Activated CD8-positive, alpha-beta T cell treated with anti-CD3 and anti-CD28 coated beads for 36 hours (primary cell): Measurements from ENCODE around the gene CSAD. TPM values are rescaled to one million over a fixed set of nuclear protein-coding genes. Genes with fewer than 3 reads are reported as not detected.
"Not testable (repeated sequence)": the region's sequence is repeated elsewhere in the genome, so short reads cannot be mapped to it uniquely, and the experiment has no call there.

Experiments used
- ATAC-seq: fragments of 200-7000 bp; cut with Tn5 transposase; one replicate; pipeline ENCODE4 v1.10.0; 2021; ENCODE audit warnings: mild to moderate bottlenecking, moderate library complexity
- CTCF ChIA-PET: fragments of 350-600 bp; sonication (Branson Sonifier 250); formaldehyde crosslinking; loops from one replicate; lab custom pipeline; 2021; ENCODE audit warnings: antibody characterized with exemption; lab: Charles Lee
- POLR2A ChIA-PET: fragments of 350-600 bp; sonication (Branson Sonifier 250); formaldehyde crosslinking; loops from one replicate; lab custom pipeline; 2021; ENCODE audit warnings: antibody characterized with exemption; lab: Charles Lee
- DNase-seq: peaks from one replicate; pipeline ENCODE4 v3.0.0-alpha.2; 2020
- H3K27ac Mint-ChIP-seq: one replicate; pipeline ENCODE4 v1.8.0; 2021; ENCODE audit warnings: mild to moderate bottlenecking, mixed read lengths
- H3K27me3 Mint-ChIP-seq: one replicate; pipeline ENCODE4 v1.8.0; 2021; ENCODE audit warnings: mixed read lengths
- H3K36me3 Mint-ChIP-seq: one replicate; pipeline ENCODE4 v1.8.0; 2021; ENCODE audit warnings: low read depth, mixed read lengths
- H3K4me1 Mint-ChIP-seq: one replicate; pipeline ENCODE4 v1.8.0; 2021; ENCODE audit warnings: low read depth, mixed read lengths
- H3K4me3 Mint-ChIP-seq: one replicate; pipeline ENCODE4 v1.8.0; 2021; ENCODE audit warnings: mild to moderate bottlenecking, moderate library complexity, mixed read lengths
- H3K9me3 Mint-ChIP-seq: one replicate; pipeline ENCODE4 v1.8.0; 2021; ENCODE audit warnings: mixed read lengths
- intact Hi-C: fragments of 100-400 bp; cut with micrococcal nuclease; formaldehyde crosslinking; loops from one replicate; pipeline ENCODE4 v1.10.0; 2022
- total RNA-seq, 2 experiments: library from RNA; stranded (reverse); gene quantifications; one replicate each; pipeline ENCODE4 v1.2.3, GENCODE V29; 2021
- TF ChIP-seq, protein P1 (sequence below): fragments of 200-600 bp; IDR thresholded peaks from one replicate; pipeline ENCODE4 v1.8.0; 2022; ENCODE audit warnings: antibody characterized with exemption, mild to moderate bottlenecking

CSAD gene
- total RNA-seq, 2 experiments from 2014 or later, result 13.8 to 18.6 TPM

DNA sequence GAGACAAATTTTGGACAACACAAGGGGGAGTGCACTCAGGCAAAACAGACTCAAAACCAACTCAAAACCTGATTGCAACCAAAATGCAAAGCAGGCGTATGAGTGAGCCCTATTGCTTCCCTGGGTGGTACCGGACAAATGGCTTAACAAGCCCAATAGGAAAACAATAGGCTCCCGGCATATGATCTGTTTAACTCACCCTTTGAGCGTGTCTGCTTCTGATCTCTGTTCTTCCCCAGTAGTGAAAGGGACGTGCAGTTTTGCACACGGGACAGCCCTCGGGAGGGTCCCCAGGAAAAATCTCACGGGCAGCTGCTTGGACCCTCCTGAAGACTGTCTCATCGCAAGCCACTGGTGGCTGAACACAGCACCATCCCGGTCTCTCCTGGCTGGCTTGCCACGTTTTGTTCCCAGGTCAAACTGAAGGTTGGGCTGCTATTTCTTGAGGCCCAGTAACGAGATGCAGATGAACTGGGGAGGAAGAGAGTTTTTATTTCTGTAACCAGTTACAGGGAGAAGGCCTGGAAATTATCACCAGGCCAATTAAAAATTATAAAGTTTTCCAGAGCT lies 67.5 kb downstream of the CSAD start:
- TF ChIP-seq, protein P1, sequence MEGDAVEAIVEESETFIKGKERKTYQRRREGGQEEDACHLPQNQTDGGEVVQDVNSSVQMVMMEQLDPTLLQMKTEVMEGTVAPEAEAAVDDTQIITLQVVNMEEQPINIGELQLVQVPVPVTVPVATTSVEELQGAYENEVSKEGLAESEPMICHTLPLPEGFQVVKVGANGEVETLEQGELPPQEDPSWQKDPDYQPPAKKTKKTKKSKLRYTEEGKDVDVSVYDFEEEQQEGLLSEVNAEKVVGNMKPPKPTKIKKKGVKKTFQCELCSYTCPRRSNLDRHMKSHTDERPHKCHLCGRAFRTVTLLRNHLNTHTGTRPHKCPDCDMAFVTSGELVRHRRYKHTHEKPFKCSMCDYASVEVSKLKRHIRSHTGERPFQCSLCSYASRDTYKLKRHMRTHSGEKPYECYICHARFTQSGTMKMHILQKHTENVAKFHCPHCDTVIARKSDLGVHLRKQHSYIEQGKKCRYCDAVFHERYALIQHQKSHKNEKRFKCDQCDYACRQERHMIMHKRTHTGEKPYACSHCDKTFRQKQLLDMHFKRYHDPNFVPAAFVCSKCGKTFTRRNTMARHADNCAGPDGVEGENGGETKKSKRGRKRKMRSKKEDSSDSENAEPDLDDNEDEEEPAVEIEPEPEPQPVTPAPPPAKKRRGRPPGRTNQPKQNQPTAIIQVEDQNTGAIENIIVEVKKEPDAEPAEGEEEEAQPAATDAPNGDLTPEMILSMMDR, result no peak
- no peaks in the 10 kb centered on the region for H3K27me3 Mint-ChIP-seq
- no peaks in the 10 kb centered on the region for H3K36me3 Mint-ChIP-seq
- ChIA-PET POLR2A (no interaction called here), CTCF (interaction anchor here (1.1 kb wide), 1 partner anchor 47 kb away, joined by 4 read pairs; no protein-coding TSS in a partner anchor)
- DNase-seq (no peak), ATAC-seq (no peak)
- H3K4me1 Mint-ChIP-seq, result no peaks in the 10 kb centered on the region
- H3K4me3 Mint-ChIP-seq, result no peak overlapping the region
- no peak overlapping the region for H3K27ac Mint-ChIP-seq
- intact Hi-C loops, result no loop called here
- no peaks in the 10 kb centered on the region for H3K9me3 Mint-ChIP-seq

- H3K9me3 Mint-ChIP-seq, H3K36me3 Mint-ChIP-seq, H3K27me3 Mint-ChIP-seq, H3K4me3 Mint-ChIP-seq, H3K27ac Mint-ChIP-seq, DNase-seq, ATAC-seq, H3K4me1 Mint-ChIP-seq, intact Hi-C loops, CTCF ChIA-PET: not testable (repeated sequence)
- POLR2A ChIA-PET, result interaction anchor here (1.7 kb wide), 1 partner anchor 9 kb away, joined by 6 read pairs; the partner anchor contains the start of gene SOAT2
Measured at GRCh38 chr12:53112431-53112830, 68.3 kb downstream of the CSAD start.

Other genes starting within 250 kb of the CSAD start
- gene KRT18, start 231.8 kb downstream of the CSAD start, total RNA-seq, result 1 to 10 TPM; 3.4 to 4.9 TPM
- 100 to 1,000 TPM; 789 to 814 TPM for gene EIF4B, start 174.5 kb downstream of the CSAD start, total RNA-seq
- gene TNS2, start 130.9 kb downstream of the CSAD start, total RNA-seq, result 1 to 10 TPM; 1.1 to 1.6 TPM
- 10 to 100 TPM; 24.8 to 25.0 TPM for gene SPRYD3, start 101.5 kb downstream of the CSAD start, total RNA-seq
- 1 to 10 TPM; 2.0 to 2.3 TPM for gene IGFBP6, start 83.3 kb downstream of the CSAD start, total RNA-seq
- 1 to 10 TPM; 5.3 to 6.7 TPM for gene SOAT2, start 77.4 kb downstream of the CSAD start, total RNA-seq
- gene ZNF740, start 203 bp downstream of the CSAD start, total RNA-seq, result 10 to 100 TPM; 31.3 to 35.9 TPM
- gene ITGB7, start 26.3 kb upstream of the CSAD start, total RNA-seq, result 100 to 1,000 TPM; 121 to 137 TPM
- 10 to 100 TPM; 19.7 to 20.3 TPM for gene RARG, start 51.3 kb upstream of the CSAD start, total RNA-seq
- 10 to 100 TPM; 62.1 to 63.4 TPM for gene ESPL1, start 87.4 kb upstream of the CSAD start, total RNA-seq
- gene PFDN5, start 114.6 kb upstream of the CSAD start, total RNA-seq, result 100 to 1,000 TPM; 322 to 373 TPM
- gene MYG1, start 118.8 kb upstream of the CSAD start, total RNA-seq, result 10 to 100 TPM; 69.5 to 70.9 TPM
- gene AAAS, start 140.7 kb upstream of the CSAD start, total RNA-seq, result 10 to 100 TPM; 81.3 to 87.6 TPM
- gene SP7, start 155.4 kb upstream of the CSAD start, total RNA-seq, result not detected
- gene SP1, start 199.3 kb upstream of the CSAD start, total RNA-seq, result 10 to 100 TPM; 67.2 to 70.3 TPM
- gene AMHR2, start 242.9 kb upstream of the CSAD start, total RNA-seq, result not detected